ENCODE results near the gene SLC16A12.

GRCh38 chr10:89469517-89469916 is 65.9 kb downstream of the SLC16A12 start:
- TF ChIP-seq EP300 (IDR thresholded peaks at IDR 0.05) (no peak), POLR2A (IDR thresholded peaks at IDR 0.05) (no peak)
- TF ChIP-seq, protein P1, sequence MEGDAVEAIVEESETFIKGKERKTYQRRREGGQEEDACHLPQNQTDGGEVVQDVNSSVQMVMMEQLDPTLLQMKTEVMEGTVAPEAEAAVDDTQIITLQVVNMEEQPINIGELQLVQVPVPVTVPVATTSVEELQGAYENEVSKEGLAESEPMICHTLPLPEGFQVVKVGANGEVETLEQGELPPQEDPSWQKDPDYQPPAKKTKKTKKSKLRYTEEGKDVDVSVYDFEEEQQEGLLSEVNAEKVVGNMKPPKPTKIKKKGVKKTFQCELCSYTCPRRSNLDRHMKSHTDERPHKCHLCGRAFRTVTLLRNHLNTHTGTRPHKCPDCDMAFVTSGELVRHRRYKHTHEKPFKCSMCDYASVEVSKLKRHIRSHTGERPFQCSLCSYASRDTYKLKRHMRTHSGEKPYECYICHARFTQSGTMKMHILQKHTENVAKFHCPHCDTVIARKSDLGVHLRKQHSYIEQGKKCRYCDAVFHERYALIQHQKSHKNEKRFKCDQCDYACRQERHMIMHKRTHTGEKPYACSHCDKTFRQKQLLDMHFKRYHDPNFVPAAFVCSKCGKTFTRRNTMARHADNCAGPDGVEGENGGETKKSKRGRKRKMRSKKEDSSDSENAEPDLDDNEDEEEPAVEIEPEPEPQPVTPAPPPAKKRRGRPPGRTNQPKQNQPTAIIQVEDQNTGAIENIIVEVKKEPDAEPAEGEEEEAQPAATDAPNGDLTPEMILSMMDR (IDR thresholded peaks at IDR 0.05) = no peak
